ENCODE measurements around the gene DCAF6. TPM values are rescaled to one million over a fixed set of nuclear protein-coding genes. Genes with fewer than 3 reads are reported as not detected.

DCAF6 gene
- total RNA-seq, 1 experiment from 2014 or later = 31.9 TPM

DNA sequence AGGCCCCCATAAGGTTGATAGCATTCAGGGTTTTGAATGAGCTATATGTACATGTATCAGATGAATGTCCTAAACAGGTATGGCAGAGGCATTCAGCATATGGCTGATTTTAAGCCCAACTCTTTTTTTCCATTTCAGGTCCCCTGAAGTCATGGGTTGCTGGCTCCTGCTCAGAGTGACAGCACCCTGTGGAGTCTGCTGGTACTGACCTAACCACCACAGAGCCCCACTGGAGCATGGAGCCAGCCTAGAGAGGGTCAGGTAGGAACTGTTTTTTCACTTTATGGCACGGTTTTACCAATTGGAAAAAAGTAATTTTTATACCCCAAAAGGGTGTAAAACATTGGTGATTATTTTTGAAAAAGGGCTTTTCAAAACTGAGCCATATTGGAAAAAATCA lies 82.9 kb downstream of the DCAF6 start:
- H3K4me1 ChIP-seq (ENCODE audit: insufficient read depth, low read length, poor library complexity, severe bottlenecking) = no peaks in the 10 kb centered on the region
- ChIA-PET POLR2A (ENCODE audit: low non-redundant PET) (no interaction called here), CTCF (no interaction called here)
- DNase-seq (ENCODE audit: low spot score) = no peak
- TF ChIP-seq, protein P1, sequence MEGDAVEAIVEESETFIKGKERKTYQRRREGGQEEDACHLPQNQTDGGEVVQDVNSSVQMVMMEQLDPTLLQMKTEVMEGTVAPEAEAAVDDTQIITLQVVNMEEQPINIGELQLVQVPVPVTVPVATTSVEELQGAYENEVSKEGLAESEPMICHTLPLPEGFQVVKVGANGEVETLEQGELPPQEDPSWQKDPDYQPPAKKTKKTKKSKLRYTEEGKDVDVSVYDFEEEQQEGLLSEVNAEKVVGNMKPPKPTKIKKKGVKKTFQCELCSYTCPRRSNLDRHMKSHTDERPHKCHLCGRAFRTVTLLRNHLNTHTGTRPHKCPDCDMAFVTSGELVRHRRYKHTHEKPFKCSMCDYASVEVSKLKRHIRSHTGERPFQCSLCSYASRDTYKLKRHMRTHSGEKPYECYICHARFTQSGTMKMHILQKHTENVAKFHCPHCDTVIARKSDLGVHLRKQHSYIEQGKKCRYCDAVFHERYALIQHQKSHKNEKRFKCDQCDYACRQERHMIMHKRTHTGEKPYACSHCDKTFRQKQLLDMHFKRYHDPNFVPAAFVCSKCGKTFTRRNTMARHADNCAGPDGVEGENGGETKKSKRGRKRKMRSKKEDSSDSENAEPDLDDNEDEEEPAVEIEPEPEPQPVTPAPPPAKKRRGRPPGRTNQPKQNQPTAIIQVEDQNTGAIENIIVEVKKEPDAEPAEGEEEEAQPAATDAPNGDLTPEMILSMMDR (conservative IDR thresholded peaks at IDR 0.05; ENCODE audit: low read depth, low read length) = no peak
- intact Hi-C loops (cut with micrococcal nuclease; ENCODE audit: unreplicated experiment) = no loop called here
- no TSS peak for BruUV-seq (replicated peaks)
- H3K27ac ChIP-seq (ENCODE audit: low read depth, low read length, poor library complexity, severe bottlenecking) = no peak overlapping the region
- H3K4me3 ChIP-seq (ENCODE audit: low read depth, low read length, poor library complexity, severe bottlenecking) = no peak overlapping the region
- no peaks in the 10 kb centered on the region for H3K27me3 ChIP-seq (replicated peaks; ENCODE audit: insufficient read depth, low read depth, low read length, poor library complexity)
- peaks cover 14% of the 10 kb centered on the region for H3K36me3 ChIP-seq (ENCODE audit: insufficient read depth, low read length, poor library complexity, severe bottlenecking)
- H3K9me3 ChIP-seq (ENCODE audit: low read depth, low read length, poor library complexity, severe bottlenecking) = no peaks in the 10 kb centered on the region

- Histone ChIP-seq H3K4me3 (ENCODE audit: low read depth, low read length, poor library complexity, severe bottlenecking) (no peak overlapping the region), H3K27me3 (replicated peaks; ENCODE audit: insufficient read depth, low read depth, low read length, poor library complexity) (no peaks in the 10 kb centered on the region), H3K36me3 (ENCODE audit: insufficient read depth, low read length, poor library complexity, severe bottlenecking) (no peaks in the 10 kb centered on the region), H3K27ac (ENCODE audit: low read depth, low read length, poor library complexity, severe bottlenecking) (no peak overlapping the region), H3K9me3 (ENCODE audit: low read depth, low read length, poor library complexity, severe bottlenecking) (no peaks in the 10 kb centered on the region), H3K4me1 (ENCODE audit: insufficient read depth, low read length, poor library complexity, severe bottlenecking) (no peaks in the 10 kb centered on the region)
- BruUV-seq (replicated peaks) = no TSS peak
- CTCF ChIA-PET = no interaction called here
- POLR2A ChIA-PET (ENCODE audit: low non-redundant PET) = no interaction called here
- intact Hi-C loops (cut with micrococcal nuclease; ENCODE audit: unreplicated experiment) = no loop called here
- TF ChIP-seq, protein P1 (conservative IDR thresholded peaks at IDR 0.05; ENCODE audit: low read depth, low read length) = no peak
- no peak for TF ChIP-seq EZH2 (IDR thresholded peaks at IDR 0.05; ENCODE audit: borderline replicate concordance, low read depth, low read length, poor library complexity, severe bottlenecking)
- DNase-seq (ENCODE audit: low spot score) = no peak
These were observed 94.7 kb downstream of the DCAF6 start for GRCh38 chr1:168031198-168031597.

DNA sequence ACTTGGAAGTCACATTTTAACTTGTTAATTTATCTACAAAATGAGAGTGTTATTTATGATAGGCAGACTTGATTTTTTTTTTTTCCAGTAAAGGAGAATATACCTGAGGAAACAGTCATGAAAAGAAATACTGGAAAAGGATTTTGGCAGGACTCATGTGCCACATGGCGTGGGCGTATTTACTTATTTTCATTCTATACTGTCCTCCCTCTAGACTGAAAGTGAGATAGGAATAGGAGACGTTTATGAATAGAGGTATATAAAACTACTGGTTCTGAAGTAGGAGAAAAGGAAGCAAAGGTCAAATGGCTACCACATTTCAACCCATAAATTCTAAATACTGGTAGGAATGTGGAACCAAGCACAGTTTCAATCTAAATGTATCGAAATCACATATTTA lies 95.1 kb downstream of the DCAF6 start:
- Histone ChIP-seq H3K9me3 (ENCODE audit: low read depth, low read length, poor library complexity, severe bottlenecking) (no peaks in the 10 kb centered on the region), H3K27ac (ENCODE audit: low read depth, low read length, poor library complexity, severe bottlenecking) (no peak overlapping the region), H3K4me3 (ENCODE audit: low read depth, low read length, poor library complexity, severe bottlenecking) (no peak overlapping the region), H3K27me3 (replicated peaks; ENCODE audit: insufficient read depth, low read depth, low read length, poor library complexity) (no peaks in the 10 kb centered on the region), H3K36me3 (ENCODE audit: insufficient read depth, low read length, poor library complexity, severe bottlenecking) (no peaks in the 10 kb centered on the region), H3K4me1 (ENCODE audit: insufficient read depth, low read length, poor library complexity, severe bottlenecking) (no peaks in the 10 kb centered on the region)
- intact Hi-C loops (cut with micrococcal nuclease; ENCODE audit: unreplicated experiment) = no loop called here
- CTCF ChIA-PET = no interaction called here
- no peak for DNase-seq (ENCODE audit: low spot score)
- no peak for TF ChIP-seq EZH2 (IDR thresholded peaks at IDR 0.05; ENCODE audit: borderline replicate concordance, low read depth, low read length, poor library complexity, severe bottlenecking)
- TF ChIP-seq, protein P1 (conservative IDR thresholded peaks at IDR 0.05; ENCODE audit: low read depth, low read length) = no peak
- no TSS peak for BruUV-seq (replicated peaks)
- POLR2A ChIA-PET (ENCODE audit: low non-redundant PET) = no interaction called here
